K562 (cell line): ENCODE results near the gene SOX6. TPM values are rescaled to one million over a fixed set of nuclear protein-coding genes. Genes with fewer than 3 reads are reported as not detected.

ENCODE experiments used
- ATAC-seq: fragments of 200-7000 bp; cut with Tn5 transposase; 3 replicates; pipeline ENCODE4 v1.9.1; 2020; ENCODE audit warnings: moderate library complexity
- BruUV-seq: library from RNA; stranded (reverse); fragments of 400-500 nt; replicated peaks from 2 replicates; lab custom pipeline; 2021; lab: Mats Ljungman, UMichigan
- CTCF ChIA-PET: fragments of 300-600 bp; formaldehyde crosslinking; extraction: SDS; loops from one replicate; lab custom pipeline; 2021; ENCODE audit warnings: low intra/inter-chr PET ratio; lab: Yijun Ruan, JAX
- POLR2A ChIA-PET: fragments of 300-600, 350-650 bp; sonication (Branson Sonifier 250); formaldehyde crosslinking; extraction: SDS; loops from one replicate; lab custom pipeline; 2021; ENCODE audit warnings: antibody characterized with exemption, inconsistent platforms; lab: Yijun Ruan, JAX
- DNase-seq, 4 experiments: peaks; one replicate each; pipeline versions ENCODE4 v3.0.0 to v3.0.0-alpha.2; 2011 to 2018; ENCODE audit warnings: low spot score in 3 of 4, mixed read lengths in 3 of 4; ENCODE audit errors: extremely low read depth in 1 of 4
- FAIRE-seq: peaks from 2 replicates; lab custom pipeline; 2011; peaks lifted over from hg19 to GRCh38; lab: Jason Lieb, UNC
- H2AFZ ChIP-seq: 2 replicates; pipeline ENCODE4 v1.6.0; 2011; ENCODE audit warnings: low read depth, low read length, control low read depth, inconsistent platforms
- H3K27ac ChIP-seq: fragments of 200-600 bp; 3 replicates; pipeline ENCODE4 v1.8.0; 2011; ENCODE audit warnings: low read depth, mild to moderate bottlenecking, control low read depth, inconsistent platforms, low read length, moderate library complexity, mixed read lengths; ENCODE audit errors: extremely low read depth
- H3K27me3 ChIP-seq, 2 experiments: fragments of 300-600 bp in 1 of 2; 2 replicates in 1 of 2; 3 replicates in 1 of 2; pipeline versions ENCODE4 v1.6.0 to v1.8.0; 2011; ENCODE audit warnings: inconsistent platforms in 2 of 2, low read length in 2 of 2, mild to moderate bottlenecking in 1 of 2, mixed read lengths in 1 of 2, moderate library complexity in 1 of 2; ENCODE audit not compliant: control insufficient read depth in 2 of 2, insufficient read depth in 2 of 2
- H3K36me3 ChIP-seq: fragments of 300-600 bp; 3 replicates; pipeline ENCODE4 v1.8.0; 2011; ENCODE audit warnings: mild to moderate bottlenecking, low read length, inconsistent platforms; ENCODE audit not compliant: control insufficient read depth, insufficient read depth
- H3K4me1 ChIP-seq, 2 experiments: fragments of 200-600 bp in 1 of 2; replicated peaks in 1 of 2; 2 replicates in 1 of 2; 3 replicates in 1 of 2; pipeline versions ENCODE4 v1.5.1 to v1.8.0; 2011; ENCODE audit warnings: inconsistent platforms in 2 of 2, low read length in 2 of 2, mild to moderate bottlenecking in 1 of 2, mixed read lengths in 1 of 2, moderate library complexity in 1 of 2; ENCODE audit not compliant: control insufficient read depth in 2 of 2, insufficient read depth in 2 of 2
- H3K4me2 ChIP-seq: 2 replicates; pipeline ENCODE4 v1.6.1; 2011; ENCODE audit warnings: low read length, control low read depth, inconsistent platforms, mixed read lengths; ENCODE audit not compliant: insufficient read depth
- H3K4me3 ChIP-seq: fragments of 200-600 bp; sonication (generic), shearing (Covaris generic); 2 replicates; pipeline ENCODE4 v1.5.1; 2016; ENCODE audit warnings: control low read depth, inconsistent platforms
- H3K79me2 ChIP-seq: fragments of 200-600 bp; 3 replicates; pipeline ENCODE4 v1.8.0; 2011; ENCODE audit warnings: low read length, inconsistent platforms; ENCODE audit not compliant: control insufficient read depth, insufficient read depth
- H3K9ac ChIP-seq, 2 experiments: 2 replicates each; pipeline versions ENCODE4 v1.6.0 to v1.6.1; 2011; ENCODE audit warnings: low read depth in 2 of 2, low read length in 2 of 2, control low read depth in 1 of 2, inconsistent platforms in 1 of 2, mild to moderate bottlenecking in 1 of 2, mixed read lengths in 1 of 2; ENCODE audit not compliant: insufficient read depth in 1 of 2
- H3K9me1 ChIP-seq: one replicate; pipeline ENCODE4 v1.6.0; 2011; ENCODE audit warnings: inconsistent platforms, mild to moderate bottlenecking, low read length, moderate library complexity; ENCODE audit not compliant: control insufficient read depth, insufficient read depth
- H3K9me3 ChIP-seq: replicated peaks from 2 replicates; pipeline ENCODE4 v1.5.1; 2011; ENCODE audit warnings: low read depth, low read length, inconsistent platforms; ENCODE audit not compliant: control insufficient read depth, insufficient read depth
- H4K20me1 ChIP-seq: replicated peaks from 2 replicates; pipeline ENCODE4 v1.6.1; 2011; ENCODE audit warnings: low read length, inconsistent platforms, mixed read lengths; ENCODE audit not compliant: control insufficient read depth, insufficient read depth
- CREM ChIP-seq: IDR thresholded peaks from 2 replicates; pipeline ENCODE4 v1.6.1; 2014; ENCODE audit warnings: antibody characterized with exemption, low read depth
- EZH2 ChIP-seq: IDR thresholded peaks from 2 replicates; pipeline ENCODE4 v1.6.1; 2012; ENCODE audit warnings: low read depth, mild to moderate bottlenecking, inconsistent platforms, low read length, borderline replicate concordance
- MAFG ChIP-seq: fragments of 450-650 bp; conservative IDR thresholded peaks from 2 replicates; pipeline ENCODE4 v1.6.1; 2016; ENCODE audit warnings: missing genetic modification characterization, missing compliant biosample characterization
- NFE2 ChIP-seq: IDR thresholded peaks from 2 replicates; pipeline ENCODE4 v1.6.1; 2014; ENCODE audit warnings: antibody characterized with exemption, low read depth
- POU5F1 ChIP-seq: fragments of 150-350 bp; IDR thresholded peaks from 2 replicates; pipeline ENCODE4 v1.6.1; 2014; ENCODE audit warnings: borderline replicate concordance, low read length, low read depth, mild to moderate bottlenecking; ENCODE audit not compliant: partially characterized antibody
- RCOR1 ChIP-seq, 2 experiments: IDR thresholded peaks; 2 replicates each; pipeline ENCODE4 v1.6.1; 2012; ENCODE audit warnings: low read depth in 2 of 2, low read length in 2 of 2, borderline replicate concordance in 1 of 2, improper control_type of control experiment in 1 of 2
- ZBTB2 ChIP-seq: fragments of 450-650 bp; IDR thresholded peaks from 2 replicates; pipeline ENCODE4 v1.6.1; 2016; ENCODE audit warnings: antibody characterized with exemption
- ZNF124 ChIP-seq: sonication (generic); formaldehyde crosslinking; IDR thresholded peaks from 2 replicates; pipeline ENCODE4 v1.8.1; 2022; ENCODE audit warnings: missing genetic modification reagents
- ZNF316 ChIP-seq: fragments of 450-650 bp; IDR thresholded peaks from 2 replicates; pipeline ENCODE4 v1.6.1; 2016
- ZNF77 ChIP-seq: fragments of 250-450 bp; sonication (Bioruptor Pico); IDR thresholded peaks from 2 replicates; pipeline ENCODE4 v1.5.0; 2020
- WGBS: fragments of 100-300 bp; shearing (Covaris generic); methylation state at CpG from one replicate; pipeline ENCODE4 v1.1.6; 2016; ENCODE audit warnings: low coverage, mixed read lengths; ENCODE audit not compliant: insufficient coverage; ENCODE audit errors: missing lambda C conversion rate; 5-methylcytosine and 5-hydroxymethylcytosine counted together
- in situ Hi-C: fragments of 300-500 bp; cut with MboI; formaldehyde crosslinking; loops from 4 replicates; pipeline ENCODE4 v1.15.0; 2018; ENCODE audit warnings: inconsistent platforms, mixed read lengths
- intact Hi-C: fragments of 100-400 bp; cut with micrococcal nuclease; formaldehyde crosslinking; loops from 2 replicates; pipeline ENCODE4 v1.14.2; 2022
- polyA plus RNA-seq, 8 experiments: library from polyadenylated mRNA; depleted of rRNA in 4 of 8; stranded (reverse) in 5 of 8; unstranded in 3 of 8; fragments of >200 nt; fragmentation: Nextera tagmentation in 2 of 8; fragmentation: Illumina TruSeq in 1 of 8; extraction: Ambion mirVana in 2 of 8; extraction: Trizol in 1 of 8; gene quantifications; 2 replicates each; pipeline versions ENCODE4 v1.2.1 to v1.2.3, GENCODE V29; 2011 to 2014; ENCODE audit warnings: inconsistent platforms in 1 of 8, missing spikeins in 1 of 8
- total RNA-seq, 7 experiments: library from RNA; depleted of rRNA in 6 of 7; stranded (reverse); fragments of >200 nt in 6 of 7; fragmentation: Illumina TruSeq in 2 of 7; extraction: Trizol in 2 of 7; gene quantifications; 2 replicates each; pipeline versions ENCODE4 v1.2.1 to v1.2.3, GENCODE V29; 2011 to 2021; ENCODE audit warnings: low replicate concordance in 1 of 7
- TF ChIP-seq, protein P1 (sequence below), 2 experiments: fragments of 450-650 bp in 1 of 2; sonication (generic) in 1 of 2; formaldehyde crosslinking in 1 of 2; IDR thresholded peaks in 1 of 2; conservative IDR thresholded peaks in 1 of 2; 2 replicates each; pipeline versions ENCODE4 v1.6.1 to v1.8.1; 2016 to 2023; ENCODE audit warnings: mild to moderate bottlenecking in 2 of 2, moderate library complexity in 2 of 2, inconsistent platforms in 1 of 2, missing genetic modification reagents in 1 of 2
- TF ChIP-seq, protein P2 (sequence below): fragments of 200-800 bp; sonication (Bioruptor generic); IDR thresholded peaks from 2 replicates; pipeline ENCODE4 v1.6.1; 2016; ENCODE audit warnings: missing genetic modification characterization, missing compliant biosample characterization

SOX6 gene
- total and polyA plus RNA-seq, 9 of the 15 experiments (the other 6 are each of a cell fraction or from before 2014, with no cell fraction given): 0.89 to 8.7 (median 5.7) TPM

GRCh38 chr11:16395601-16396000 is 39.3 kb upstream of the SOX6 start:
- TF ChIP-seq MAFG (tag) (0 out of 2 replicates have a peak, but pooled peaks have one; percentile 9), RCOR1 (IDR thresholded peaks at IDR 0.05; ENCODE audit: borderline replicate concordance in 1 of 2, low read depth in 2 of 2, low read length in 2 of 2) (no peak), CREM (no peak), ZNF77 (CRISPR knock-in tag) (no peak), EZH2 (no peak), POU5F1 (no peak), ZNF124 (CRISPR knock-in tag) (no peak), ZNF316 (0 out of 2 replicates have a peak, but pooled peaks have one; percentile 4), NFE2 (peak; percentile 59; the same call in 1 of the 2 replicates), ZBTB2 (no peak)
- TF ChIP-seq, protein P1, sequence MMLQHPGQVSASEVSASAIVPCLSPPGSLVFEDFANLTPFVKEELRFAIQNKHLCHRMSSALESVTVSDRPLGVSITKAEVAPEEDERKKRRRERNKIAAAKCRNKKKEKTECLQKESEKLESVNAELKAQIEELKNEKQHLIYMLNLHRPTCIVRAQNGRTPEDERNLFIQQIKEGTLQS (IDR thresholded peaks at IDR 0.05): peak; percentile 69
- TF ChIP-seq, protein P1 (CRISPR knock-in tag; conservative IDR thresholded peaks at IDR 0.05): no peak
- TF ChIP-seq, protein P2, sequence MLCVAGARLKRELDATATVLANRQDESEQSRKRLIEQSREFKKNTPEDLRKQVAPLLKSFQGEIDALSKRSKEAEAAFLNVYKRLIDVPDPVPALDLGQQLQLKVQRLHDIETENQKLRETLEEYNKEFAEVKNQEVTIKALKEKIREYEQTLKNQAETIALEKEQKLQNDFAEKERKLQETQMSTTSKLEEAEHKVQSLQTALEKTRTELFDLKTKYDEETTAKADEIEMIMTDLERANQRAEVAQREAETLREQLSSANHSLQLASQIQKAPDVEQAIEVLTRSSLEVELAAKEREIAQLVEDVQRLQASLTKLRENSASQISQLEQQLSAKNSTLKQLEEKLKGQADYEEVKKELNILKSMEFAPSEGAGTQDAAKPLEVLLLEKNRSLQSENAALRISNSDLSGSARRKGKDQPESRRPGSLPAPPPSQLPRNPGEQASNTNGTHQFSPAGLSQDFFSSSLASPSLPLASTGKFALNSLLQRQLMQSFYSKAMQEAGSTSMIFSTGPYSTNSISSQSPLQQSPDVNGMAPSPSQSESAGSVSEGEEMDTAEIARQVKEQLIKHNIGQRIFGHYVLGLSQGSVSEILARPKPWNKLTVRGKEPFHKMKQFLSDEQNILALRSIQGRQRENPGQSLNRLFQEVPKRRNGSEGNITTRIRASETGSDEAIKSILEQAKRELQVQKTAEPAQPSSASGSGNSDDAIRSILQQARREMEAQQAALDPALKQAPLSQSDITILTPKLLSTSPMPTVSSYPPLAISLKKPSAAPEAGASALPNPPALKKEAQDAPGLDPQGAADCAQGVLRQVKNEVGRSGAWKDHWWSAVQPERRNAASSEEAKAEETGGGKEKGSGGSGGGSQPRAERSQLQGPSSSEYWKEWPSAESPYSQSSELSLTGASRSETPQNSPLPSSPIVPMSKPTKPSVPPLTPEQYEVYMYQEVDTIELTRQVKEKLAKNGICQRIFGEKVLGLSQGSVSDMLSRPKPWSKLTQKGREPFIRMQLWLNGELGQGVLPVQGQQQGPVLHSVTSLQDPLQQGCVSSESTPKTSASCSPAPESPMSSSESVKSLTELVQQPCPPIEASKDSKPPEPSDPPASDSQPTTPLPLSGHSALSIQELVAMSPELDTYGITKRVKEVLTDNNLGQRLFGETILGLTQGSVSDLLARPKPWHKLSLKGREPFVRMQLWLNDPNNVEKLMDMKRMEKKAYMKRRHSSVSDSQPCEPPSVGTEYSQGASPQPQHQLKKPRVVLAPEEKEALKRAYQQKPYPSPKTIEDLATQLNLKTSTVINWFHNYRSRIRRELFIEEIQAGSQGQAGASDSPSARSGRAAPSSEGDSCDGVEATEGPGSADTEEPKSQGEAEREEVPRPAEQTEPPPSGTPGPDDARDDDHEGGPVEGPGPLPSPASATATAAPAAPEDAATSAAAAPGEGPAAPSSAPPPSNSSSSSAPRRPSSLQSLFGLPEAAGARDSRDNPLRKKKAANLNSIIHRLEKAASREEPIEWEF (CRISPR knock-in tag): no peak
- TF ChIP-seq, all 486 proteins: peak for 4
- Histone ChIP-seq H3K9ac (no peak overlapping the region), H3K4me2 (no peak overlapping the region), H3K4me1 (peaks cover 0 to 20% of the 10 kb centered on the region in 2 experiments; a peak in 3 of 5 replicates), H2AFZ (peak overlapping the region; percentile 56), H3K27ac (peak overlapping the region; percentile 45; the same call in 1 of the 3 replicates), H3K36me3 (no peaks in the 10 kb centered on the region), H4K20me1 (no peaks in the 10 kb centered on the region), H3K4me3 (no peak overlapping the region), H3K9me1 (no peaks in the 10 kb centered on the region), H3K27me3 (no peaks in the 10 kb centered on the region), H3K9me3 (no peaks in the 10 kb centered on the region), H3K79me2 (no peaks in the 10 kb centered on the region)
- CTCF ChIA-PET: no interaction called here
- BruUV-seq: no TSS peak
- 0% methylated on average over 1 of the region's 1 CpG for WGBS
- in situ Hi-C loops (no loop called here), intact Hi-C loops (no loop called here)
- no peak for DNase-seq
- no peak for FAIRE-seq
- no peak for ATAC-seq
- POLR2A ChIA-PET: interaction anchor here (0.7 to 1.2 kb wide), 2 partner anchors 10 to 13 kb away, joined by 3 to 4 read pairs; no protein-coding TSS in a partner anchor
